ENCODE data around the gene GRM7.

DNA sequence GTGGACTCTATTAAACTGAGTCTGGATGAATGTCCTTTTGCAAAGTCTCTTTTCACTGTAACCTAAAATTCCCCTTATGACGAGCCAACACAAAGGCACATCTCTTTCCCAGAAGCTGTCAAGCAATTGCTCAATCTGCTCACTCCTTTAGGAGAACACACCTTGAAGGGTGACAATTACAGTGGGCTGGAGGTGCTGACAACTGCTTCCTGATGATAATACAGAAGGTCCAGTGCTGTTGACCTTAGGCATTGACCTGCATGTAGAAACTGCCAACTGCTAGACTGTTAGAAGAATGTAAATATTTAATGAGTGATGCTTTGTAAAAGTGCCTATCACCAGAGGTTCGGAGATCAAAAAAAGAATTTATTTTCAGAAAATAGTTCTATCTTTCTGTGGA is 757.7 kb downstream of the GRM7 start:
- TF ChIP-seq, protein P1, sequence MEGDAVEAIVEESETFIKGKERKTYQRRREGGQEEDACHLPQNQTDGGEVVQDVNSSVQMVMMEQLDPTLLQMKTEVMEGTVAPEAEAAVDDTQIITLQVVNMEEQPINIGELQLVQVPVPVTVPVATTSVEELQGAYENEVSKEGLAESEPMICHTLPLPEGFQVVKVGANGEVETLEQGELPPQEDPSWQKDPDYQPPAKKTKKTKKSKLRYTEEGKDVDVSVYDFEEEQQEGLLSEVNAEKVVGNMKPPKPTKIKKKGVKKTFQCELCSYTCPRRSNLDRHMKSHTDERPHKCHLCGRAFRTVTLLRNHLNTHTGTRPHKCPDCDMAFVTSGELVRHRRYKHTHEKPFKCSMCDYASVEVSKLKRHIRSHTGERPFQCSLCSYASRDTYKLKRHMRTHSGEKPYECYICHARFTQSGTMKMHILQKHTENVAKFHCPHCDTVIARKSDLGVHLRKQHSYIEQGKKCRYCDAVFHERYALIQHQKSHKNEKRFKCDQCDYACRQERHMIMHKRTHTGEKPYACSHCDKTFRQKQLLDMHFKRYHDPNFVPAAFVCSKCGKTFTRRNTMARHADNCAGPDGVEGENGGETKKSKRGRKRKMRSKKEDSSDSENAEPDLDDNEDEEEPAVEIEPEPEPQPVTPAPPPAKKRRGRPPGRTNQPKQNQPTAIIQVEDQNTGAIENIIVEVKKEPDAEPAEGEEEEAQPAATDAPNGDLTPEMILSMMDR (IDR thresholded peaks at IDR 0.05), result no peak
- no peak for TF ChIP-seq POLR2A (IDR thresholded peaks at IDR 0.05; ENCODE audit: low read depth)
- TF ChIP-seq POLR2AphosphoS5 (IDR thresholded peaks at IDR 0.05), result no peak
- TF ChIP-seq EP300 (IDR thresholded peaks at IDR 0.05), result no peak

All from esophagus muscularis mucosa (tissue), 4 donors.